ENCODE data around the gene SYNM. TPM values are rescaled to one million over a fixed set of nuclear protein-coding genes. Genes with fewer than 3 reads are reported as not detected.

Gene SYNM
- total RNA-seq, 1 experiment from 2014 or later, result not detected

GRCh38 chr15:99122831-99123712 lies 18.2 kb downstream of the SYNM start:
- no peak for DNase-seq (ENCODE audit: low spot score)

- peak; percentile 91 for DNase-seq (ENCODE audit: low spot score)
Observed at GRCh38 chr15:99123713-99124451, 19.0 kb downstream of the SYNM start.

- DNase-seq (ENCODE audit: low spot score), result no peak
Observed at GRCh38 chr15:99124641-99125040, 19.8 kb downstream of the SYNM start.

GRCh38 chr15:99125061-99125891 lies 20.4 kb downstream of the SYNM start:
- DNase-seq (ENCODE audit: low spot score), result no peak

GRCh38 chr15:99126131-99126588 lies 21.3 kb downstream of the SYNM start:
- no peak for DNase-seq (ENCODE audit: low spot score)

- DNase-seq (ENCODE audit: low spot score), result no peak
Observed at GRCh38 chr15:99126930-99127329, 22.1 kb downstream of the SYNM start.

- no peak for DNase-seq (ENCODE audit: low spot score)
Observed at GRCh38 chr15:99127773-99128172, 22.9 kb downstream of the SYNM start.

- no peak for DNase-seq (ENCODE audit: low spot score)
Observed at GRCh38 chr15:99128411-99128810, 23.5 kb downstream of the SYNM start.

- no peak for DNase-seq (ENCODE audit: low spot score)
Observed at GRCh38 chr15:99129644-99130043, 24.8 kb downstream of the SYNM start.

GRCh38 chr15:99130314-99130713 lies 25.4 kb downstream of the SYNM start:
- no peak for DNase-seq (ENCODE audit: low spot score)

- no peak for DNase-seq (ENCODE audit: low spot score)
Observed at GRCh38 chr15:99130765-99131440, 26.0 kb downstream of the SYNM start.

- peak; percentile 27 for DNase-seq (ENCODE audit: low spot score)
Observed at GRCh38 chr15:99131441-99132023, 26.7 kb downstream of the SYNM start.

GRCh38 chr15:99132122-99132521 lies 27.2 kb downstream of the SYNM start:
- DNase-seq (ENCODE audit: low spot score), result no peak

- DNase-seq (ENCODE audit: low spot score), result no peak
Observed at GRCh38 chr15:99132634-99133287, 27.9 kb downstream of the SYNM start.

- no peak for DNase-seq (ENCODE audit: low spot score)
Observed at GRCh38 chr15:99134317-99134821, 29.5 kb downstream of the SYNM start.

- no peak for DNase-seq (ENCODE audit: low spot score)
Observed at GRCh38 chr15:99135194-99135593, 30.3 kb downstream of the SYNM start.

- no peak for DNase-seq (ENCODE audit: low spot score)
Observed at GRCh38 chr15:99137111-99137546, 32.2 kb downstream of the SYNM start.

GRCh38 chr15:99137877-99138276 lies 33.0 kb downstream of the SYNM start:
- DNase-seq (ENCODE audit: low spot score), result no peak

- no peak for DNase-seq (ENCODE audit: low spot score)
Observed at GRCh38 chr15:99138491-99138982, 33.7 kb downstream of the SYNM start.

- DNase-seq (ENCODE audit: low spot score), result no peak
Observed at GRCh38 chr15:99139276-99139675, 34.4 kb downstream of the SYNM start.

Measured in HT-29 (cell line).